GM12878 (cell line): Measurements from ENCODE around the gene LINC00237. TPM values are rescaled to one million over a fixed set of nuclear protein-coding genes. Genes with fewer than 3 reads are reported as not detected.

Experiments used
- ATAC-seq: fragments of 200-7000 bp; cut with Tn5 transposase; 3 replicates; pipeline ENCODE4 v1.9.1; 2020; ENCODE audit warnings: mild to moderate bottlenecking, moderate library complexity
- BruUV-seq: library from RNA; stranded (reverse); fragments of 400-500 nt; replicated peaks from 2 replicates; lab custom pipeline; 2021; lab: Mats Ljungman, UMichigan
- CTCF ChIA-PET: fragments of 300-600 bp; sonication (Branson Sonifier 250); formaldehyde crosslinking; extraction: SDS; loops from one replicate; lab custom pipeline; 2021; ENCODE audit warnings: inconsistent platforms; lab: Yijun Ruan, JAX
- POLR2A ChIA-PET: fragments of 350-600 bp; formaldehyde crosslinking; extraction: SDS; loops from one replicate; lab custom pipeline; 2021; ENCODE audit warnings: inconsistent platforms; lab: Charles Lee
- RAD21 ChIA-PET: fragments of 300-600 bp; sonication (Branson Sonifier 250); formaldehyde crosslinking; loops from one replicate; lab custom pipeline; 2023; ENCODE audit warnings: antibody characterized with exemption; ENCODE audit not compliant: unreplicated experiment; lab: Charles Lee
- SMC1A ChIA-PET: fragments of 300-600 bp; sonication (Branson Sonifier 250); formaldehyde crosslinking; loops from one replicate; lab custom pipeline; 2023; ENCODE audit not compliant: unreplicated experiment, uncharacterized antibody; lab: Charles Lee
- DNase-seq: peaks from one replicate; pipeline ENCODE4 v3.0.0-alpha.2; 2011; ENCODE audit warnings: low read depth, low spot score
- FAIRE-seq: peaks from 3 replicates; lab custom pipeline; 2011; peaks lifted over from hg19 to GRCh38; lab: Jason Lieb, UNC
- H2AFZ ChIP-seq: 2 replicates; pipeline ENCODE4 v1.6.0; 2011; ENCODE audit warnings: low read depth, low read length, control low read depth; ENCODE audit not compliant: control insufficient read depth
- H3K27ac ChIP-seq: 2 replicates; pipeline ENCODE4 v1.5.1; 2011; ENCODE audit warnings: control low read depth; ENCODE audit not compliant: control insufficient read depth, insufficient read depth
- H3K27me3 ChIP-seq, 2 experiments: replicated peaks in 1 of 2; 2 replicates each; pipeline versions ENCODE4 v1.6.0 to v1.6.1; 2011; ENCODE audit warnings: low read length in 1 of 2; ENCODE audit not compliant: control insufficient read depth in 2 of 2, insufficient read depth in 2 of 2
- H3K36me3 ChIP-seq, 2 experiments: 2 replicates each; pipeline ENCODE4 v1.5.1; 2011; ENCODE audit warnings: low read length in 1 of 2; ENCODE audit not compliant: control insufficient read depth in 2 of 2, insufficient read depth in 2 of 2
- H3K4me1 ChIP-seq: 2 replicates; pipeline ENCODE4 v1.6.1; 2011; ENCODE audit warnings: mild to moderate bottlenecking, low read length, moderate library complexity, mixed read lengths; ENCODE audit not compliant: control insufficient read depth, insufficient read depth
- H3K4me2 ChIP-seq: 2 replicates; pipeline ENCODE4 v1.6.0; 2011; ENCODE audit warnings: control low read depth; ENCODE audit not compliant: control insufficient read depth, insufficient read depth
- H3K4me3 ChIP-seq: fragments of 200-600 bp; sonication (generic); 2 replicates; pipeline ENCODE4 v1.5.1; 2016
- H3K79me2 ChIP-seq: 2 replicates; pipeline ENCODE4 v1.6.0; 2011; ENCODE audit warnings: low read length; ENCODE audit not compliant: control insufficient read depth, insufficient read depth
- H3K9ac ChIP-seq: 2 replicates; pipeline ENCODE4 v1.8.0; 2011; ENCODE audit warnings: low read length, control low read depth, mixed read lengths; ENCODE audit not compliant: control insufficient read depth, insufficient read depth
- H3K9me3 ChIP-seq: replicated peaks from 3 replicates; pipeline ENCODE4 v1.5.1; 2011; ENCODE audit warnings: mild to moderate bottlenecking, low read length; ENCODE audit not compliant: control insufficient read depth, insufficient read depth
- H4K20me1 ChIP-seq: 2 replicates; pipeline ENCODE4 v1.6.0; 2011; ENCODE audit not compliant: control insufficient read depth, insufficient read depth
- CHD2 ChIP-seq: IDR thresholded peaks from 2 replicates; pipeline ENCODE4 v1.6.1; 2011; ENCODE audit warnings: low read depth, low read length, improper control_type of control experiment, borderline replicate concordance
- EED ChIP-seq: sonication (generic); IDR thresholded peaks from 2 replicates; pipeline ENCODE4 v1.6.1; 2016; ENCODE audit warnings: antibody characterized with exemption, low read depth
- ESRRA ChIP-seq: IDR thresholded peaks from 2 replicates; pipeline ENCODE4 v1.6.1; 2012; ENCODE audit warnings: mild to moderate bottlenecking, low read length, improper control_type of control experiment
- IKZF2 ChIP-seq, 2 experiments: fragments of 450-650 bp; IDR thresholded peaks; 2 replicates each; pipeline ENCODE4 v1.6.1; 2017; ENCODE audit warnings: mild to moderate bottlenecking in 2 of 2, moderate library complexity in 2 of 2
- IRF4 ChIP-seq: IDR thresholded peaks from 2 replicates; pipeline ENCODE4 v1.6.1; 2011; ENCODE audit warnings: low read depth, low read length
- JUNB ChIP-seq: IDR thresholded peaks from 2 replicates; pipeline ENCODE4 v1.6.1; 2016; ENCODE audit warnings: antibody characterized with exemption, mild to moderate bottlenecking
- KDM1A ChIP-seq: fragments of 200-600 bp; sonication (generic); IDR thresholded peaks from 2 replicates; pipeline ENCODE4 v1.6.1; 2016; ENCODE audit warnings: borderline replicate concordance
- LARP7 ChIP-seq: fragments of 450-650 bp; IDR thresholded peaks from 2 replicates; pipeline ENCODE4 v1.6.1; 2017; ENCODE audit warnings: mild to moderate bottlenecking
- RCOR1 ChIP-seq: conservative IDR thresholded peaks from 2 replicates; pipeline ENCODE4 v1.6.1; 2012; ENCODE audit warnings: low read depth, low read length, improper control_type of control experiment
- WGBS: methylation state at CpG from one replicate; pipeline ENCODE4 v1.1.6; 2016; ENCODE audit warnings: low lambda C conversion rate; ENCODE audit not compliant: insufficient replicate concordance, insufficient coverage; ENCODE audit errors: missing lambda C conversion rate; 5-methylcytosine and 5-hydroxymethylcytosine counted together
- in situ Hi-C: fragments of 300-500 bp; cut with MboI; formaldehyde crosslinking; loops from 9 replicates; pipeline ENCODE4 v1.14.3; 2018; ENCODE audit warnings: mixed read lengths
- intact Hi-C: fragments of 100-400 bp; cut with micrococcal nuclease; formaldehyde crosslinking; loops from one replicate; pipeline ENCODE4 v1.14.2; 2022; ENCODE audit not compliant: unreplicated experiment
- polyA plus RNA-seq, 11 experiments: library from polyadenylated mRNA; depleted of rRNA in 4 of 11; unstranded in 6 of 11; stranded (reverse) in 5 of 11; fragments of >200 nt; fragmentation: Nextera tagmentation in 4 of 11; fragmentation: Illumina TruSeq in 1 of 11; extraction: Ambion mirVana in 4 of 11; extraction: Trizol in 1 of 11; gene quantifications; 1 replicate in 1 of 11; 2 replicates in 10 of 11; pipeline versions ENCODE4 v1.2.1 to v1.2.3, GENCODE V29; 2011 to 2016; ENCODE audit warnings: inconsistent platforms in 2 of 11, missing spikeins in 2 of 11, low read depth in 1 of 11
- total RNA-seq, 4 experiments: library from RNA; depleted of rRNA in 3 of 4; stranded (reverse); fragments of >200 nt in 3 of 4; fragmentation: Illumina TruSeq in 1 of 4; extraction: Trizol in 1 of 4; gene quantifications; 2 replicates each; pipeline versions ENCODE4 v1.2.1 to v1.2.3, GENCODE V29; 2013 to 2021
- TF ChIP-seq, protein P1 (sequence below): fragments of 450-650 bp; IDR thresholded peaks from 2 replicates; pipeline ENCODE4 v1.6.1; 2017; ENCODE audit warnings: low read depth, mild to moderate bottlenecking, moderate library complexity

LINC00237 gene
- total and polyA plus RNA-seq, 10 of the 15 experiments (the other 5 are each of a cell fraction or from before 2014, with no cell fraction given), result not detected

GRCh38 chr20:21155268-21155667 is 49.1 kb upstream of the LINC00237 start:
- ChIA-PET SMC1A (no interaction called here), POLR2A (no interaction called here), CTCF (no interaction called here), RAD21 (no interaction called here)
- no peak for ATAC-seq
- no peak overlapping the region for H3K4me2 ChIP-seq
- H3K27me3 ChIP-seq, result no peaks in the 10 kb centered on the region
- intact Hi-C loops, result no loop called here
- no peak for DNase-seq
- no peak for TF ChIP-seq CHD2
- no peak for TF ChIP-seq EED
- no peak for TF ChIP-seq KDM1A
- TF ChIP-seq ESRRA, result no peak
- TF ChIP-seq IKZF2 (IDR thresholded peaks at IDR 0.05), result no peak
- TF ChIP-seq, protein P1, sequence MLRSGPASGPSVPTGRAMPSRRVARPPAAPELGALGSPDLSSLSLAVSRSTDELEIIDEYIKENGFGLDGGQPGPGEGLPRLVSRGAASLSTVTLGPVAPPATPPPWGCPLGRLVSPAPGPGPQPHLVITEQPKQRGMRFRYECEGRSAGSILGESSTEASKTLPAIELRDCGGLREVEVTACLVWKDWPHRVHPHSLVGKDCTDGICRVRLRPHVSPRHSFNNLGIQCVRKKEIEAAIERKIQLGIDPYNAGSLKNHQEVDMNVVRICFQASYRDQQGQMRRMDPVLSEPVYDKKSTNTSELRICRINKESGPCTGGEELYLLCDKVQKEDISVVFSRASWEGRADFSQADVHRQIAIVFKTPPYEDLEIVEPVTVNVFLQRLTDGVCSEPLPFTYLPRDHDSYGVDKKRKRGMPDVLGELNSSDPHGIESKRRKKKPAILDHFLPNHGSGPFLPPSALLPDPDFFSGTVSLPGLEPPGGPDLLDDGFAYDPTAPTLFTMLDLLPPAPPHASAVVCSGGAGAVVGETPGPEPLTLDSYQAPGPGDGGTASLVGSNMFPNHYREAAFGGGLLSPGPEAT, result no peak
- no peak for TF ChIP-seq JUNB
- TF ChIP-seq RCOR1, result no peak
- no peak for TF ChIP-seq LARP7
- TF ChIP-seq IRF4, result no peak
- no peaks in the 10 kb centered on the region for H3K36me3 ChIP-seq
- FAIRE-seq, result no peak
- H3K27ac ChIP-seq, result no peak overlapping the region
- H3K9ac ChIP-seq, result no peak overlapping the region
- H2AFZ ChIP-seq, result no peak overlapping the region
- in situ Hi-C loops, result no loop called here
- H3K9me3 ChIP-seq, result no peaks in the 10 kb centered on the region
- H4K20me1 ChIP-seq, result no peaks in the 10 kb centered on the region
- peaks cover 2% of the 10 kb centered on the region; the same call in 1 of the 2 replicates for H3K4me1 ChIP-seq
- no peak overlapping the region for H3K4me3 ChIP-seq
- H3K79me2 ChIP-seq, result no peaks in the 10 kb centered on the region
- BruUV-seq, result no TSS peak
- WGBS, result 96% methylated on average over 5 of the region's 5 CpGs
